GM20000 (cell line): Measurements from ENCODE around the gene SLC37A1.
A peak's percentile ranks its signal among the peaks of the same experiment; 100 is the strongest.

Experiments
- DNase-seq: peaks from one replicate; pipeline ENCODE4 v3.0.0; 2012; ENCODE audit warnings: low spot score
- TF ChIP-seq, protein P1 (sequence below): IDR thresholded peaks from 2 replicates; pipeline ENCODE4 v1.5.1; 2012; ENCODE audit warnings: mild to moderate bottlenecking, control low read depth; ENCODE audit errors: extremely low read depth, missing control alignments

Gene SLC37A1

GRCh38 chr21:42507418-42507817 is 6.2 kb upstream of the SLC37A1 start:
- TF ChIP-seq, protein P1, sequence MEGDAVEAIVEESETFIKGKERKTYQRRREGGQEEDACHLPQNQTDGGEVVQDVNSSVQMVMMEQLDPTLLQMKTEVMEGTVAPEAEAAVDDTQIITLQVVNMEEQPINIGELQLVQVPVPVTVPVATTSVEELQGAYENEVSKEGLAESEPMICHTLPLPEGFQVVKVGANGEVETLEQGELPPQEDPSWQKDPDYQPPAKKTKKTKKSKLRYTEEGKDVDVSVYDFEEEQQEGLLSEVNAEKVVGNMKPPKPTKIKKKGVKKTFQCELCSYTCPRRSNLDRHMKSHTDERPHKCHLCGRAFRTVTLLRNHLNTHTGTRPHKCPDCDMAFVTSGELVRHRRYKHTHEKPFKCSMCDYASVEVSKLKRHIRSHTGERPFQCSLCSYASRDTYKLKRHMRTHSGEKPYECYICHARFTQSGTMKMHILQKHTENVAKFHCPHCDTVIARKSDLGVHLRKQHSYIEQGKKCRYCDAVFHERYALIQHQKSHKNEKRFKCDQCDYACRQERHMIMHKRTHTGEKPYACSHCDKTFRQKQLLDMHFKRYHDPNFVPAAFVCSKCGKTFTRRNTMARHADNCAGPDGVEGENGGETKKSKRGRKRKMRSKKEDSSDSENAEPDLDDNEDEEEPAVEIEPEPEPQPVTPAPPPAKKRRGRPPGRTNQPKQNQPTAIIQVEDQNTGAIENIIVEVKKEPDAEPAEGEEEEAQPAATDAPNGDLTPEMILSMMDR = no peak
- no peak for DNase-seq

DNA sequence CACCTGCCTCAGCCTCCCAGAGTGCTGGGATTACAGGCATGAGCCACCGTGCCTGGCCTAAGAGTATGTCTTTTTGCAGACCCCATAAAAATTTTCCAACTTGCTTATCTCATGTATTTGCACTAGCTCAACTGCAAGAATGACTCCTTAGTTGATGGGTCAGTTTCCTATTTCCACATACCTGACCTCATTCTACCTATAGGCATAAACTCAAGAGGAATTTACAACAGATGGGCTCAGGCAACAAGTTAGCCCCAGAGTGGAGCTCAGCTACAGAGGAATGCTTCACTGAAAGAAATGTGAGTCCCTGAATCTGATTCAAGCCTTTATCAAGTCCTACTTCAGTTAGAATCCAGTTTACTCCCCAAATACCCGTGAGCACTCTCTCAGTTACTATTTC is 5.3 kb upstream of the SLC37A1 start:
- DNase-seq = no peak
- TF ChIP-seq, protein P1 = no peak

GRCh38 chr21:42509244-42509643 is 4.4 kb upstream of the SLC37A1 start:
- TF ChIP-seq, protein P1 = no peak
- no peak for DNase-seq

- DNase-seq = no peak
- TF ChIP-seq, protein P1 = no peak
These were observed 1.2 kb upstream of the SLC37A1 start for GRCh38 chr21:42512346-42513034.

GRCh38 chr21:42513985-42514882 is 582 bp downstream of the SLC37A1 start:
- TF ChIP-seq, protein P1 = no peak
- peak; percentile 83 for DNase-seq

DNA sequence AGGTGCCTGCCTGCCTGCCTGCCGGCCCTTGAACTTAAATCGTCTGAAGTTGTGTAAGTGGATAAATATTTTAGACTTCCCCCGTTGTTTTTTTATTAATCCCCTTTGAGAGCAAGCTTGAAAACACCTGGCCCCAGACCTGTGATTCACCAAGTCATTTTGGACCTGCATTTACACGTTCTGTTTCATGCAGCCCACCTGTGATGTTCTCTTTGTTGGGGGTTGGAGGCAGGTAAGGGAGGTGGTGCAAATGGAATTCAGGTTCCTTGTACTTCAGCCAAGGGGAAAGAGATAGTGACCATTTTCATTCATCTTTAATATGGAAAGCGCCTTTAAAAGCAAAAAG is 1.2 kb downstream of the SLC37A1 start:
- TF ChIP-seq, protein P1 = no peak
- no peak for DNase-seq
